ENCODE measurements around the gene NPR3.

NPR3 gene

GRCh38 chr5:32754284-32754683 is 43.2 kb downstream of the NPR3 start:
- no peak for DNase-seq (ENCODE audit: insufficient read length, low spot score)
- no peak for FAIRE-seq

- no peak for FAIRE-seq
- no peak for DNase-seq (ENCODE audit: insufficient read length, low spot score)
Measured at GRCh38 chr5:32760091-32760509, 49.0 kb downstream of the NPR3 start.

DNA sequence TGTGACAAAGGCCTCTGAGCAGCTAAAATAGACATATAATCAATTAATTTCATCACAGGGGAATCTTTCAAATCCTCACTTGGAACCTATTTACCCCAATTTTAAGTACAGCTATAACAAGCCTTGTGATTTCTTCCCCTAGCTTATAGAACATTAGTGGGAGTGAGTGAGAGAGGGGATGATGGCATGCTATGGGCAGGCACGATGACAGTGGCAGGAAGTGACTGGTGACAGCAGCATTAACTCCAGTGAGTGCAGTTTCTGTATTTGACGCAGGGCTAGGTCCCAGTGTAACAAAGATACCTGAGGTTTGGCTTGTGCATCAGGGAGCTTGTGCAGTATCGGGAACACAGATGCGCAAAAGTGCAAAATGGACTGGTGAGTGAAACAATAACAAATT is 54.1 kb downstream of the NPR3 start:
- no peak for FAIRE-seq
- no peak for DNase-seq (ENCODE audit: insufficient read length, low spot score)

DNA sequence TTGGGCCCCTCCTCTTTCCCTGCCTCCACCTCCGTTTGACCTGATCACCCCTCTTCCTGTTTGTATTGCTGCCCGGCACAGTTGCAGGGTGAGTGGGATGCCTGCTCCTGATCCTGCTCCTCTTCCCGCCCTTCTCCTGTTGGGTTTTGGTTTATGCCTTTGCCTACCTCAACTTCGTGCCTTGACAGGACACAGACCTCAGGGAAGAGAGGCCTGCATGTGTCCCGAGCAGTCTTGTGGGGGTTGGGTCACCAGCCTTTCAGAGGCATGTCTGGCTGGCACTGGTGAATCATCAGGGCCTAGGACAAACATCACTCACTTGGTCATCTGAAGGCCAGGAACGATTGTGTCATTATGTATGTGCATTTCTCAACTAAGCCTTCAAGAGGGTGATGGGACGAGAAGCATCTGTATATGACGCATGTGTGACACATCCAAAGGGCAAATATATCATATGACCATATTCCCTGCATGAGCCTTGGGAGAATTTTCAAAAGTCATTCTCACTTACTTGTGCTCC is 56.9 kb downstream of the NPR3 start:
- FAIRE-seq (no peak), DNase-seq (ENCODE audit: insufficient read length, low spot score) (no peak)

DNA sequence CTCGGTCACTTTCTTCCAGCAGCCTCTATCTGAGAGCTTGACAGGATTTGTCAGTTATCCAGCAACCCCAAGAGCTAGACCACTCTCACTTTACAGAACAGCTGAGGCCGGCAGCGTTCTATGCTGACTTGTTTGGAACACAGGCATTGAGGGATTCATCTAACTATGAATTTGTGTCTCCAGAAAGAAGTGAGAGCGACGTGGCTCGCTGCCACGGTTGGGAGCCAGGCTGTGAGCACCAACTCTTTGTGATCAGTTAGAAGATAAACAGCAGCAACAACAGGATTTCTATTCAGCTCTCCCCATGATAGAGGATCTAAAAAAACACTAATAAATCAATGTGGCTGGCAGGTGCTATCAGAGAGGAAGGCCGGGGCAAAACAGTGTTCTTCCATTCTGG is 58.6 kb downstream of the NPR3 start:
- no peak for FAIRE-seq

DNA sequence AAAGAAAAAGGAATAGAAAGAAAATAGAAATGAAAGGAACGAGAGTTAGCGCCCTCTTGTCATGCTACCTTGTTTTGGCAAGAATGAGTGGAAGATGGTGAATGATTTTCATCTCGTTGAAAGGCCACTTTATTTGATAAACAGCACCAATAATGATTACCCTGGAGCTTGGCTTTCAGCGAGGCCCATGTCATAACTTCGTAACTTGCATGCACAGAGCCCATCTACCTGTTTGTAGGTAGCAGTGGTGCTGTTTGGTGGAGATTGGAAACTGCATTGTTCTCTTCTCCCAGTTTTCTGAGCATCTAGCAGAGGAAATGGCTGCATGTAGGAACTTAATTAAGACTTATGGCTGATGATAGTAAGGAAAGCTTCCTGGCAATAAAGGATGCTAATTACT is 59.3 kb downstream of the NPR3 start:
- DNase-seq (ENCODE audit: insufficient read length, low spot score) (no peak), FAIRE-seq (no peak)

More for the DNA sequence above, 58.6 kb downstream of the NPR3 start:
- no peak for DNase-seq (ENCODE audit: insufficient read length, low spot score)

GRCh38 chr5:32771037-32771436 is 59.9 kb downstream of the NPR3 start:
- DNase-seq (ENCODE audit: insufficient read length, low spot score) (no peak), FAIRE-seq (no peak)

DNA sequence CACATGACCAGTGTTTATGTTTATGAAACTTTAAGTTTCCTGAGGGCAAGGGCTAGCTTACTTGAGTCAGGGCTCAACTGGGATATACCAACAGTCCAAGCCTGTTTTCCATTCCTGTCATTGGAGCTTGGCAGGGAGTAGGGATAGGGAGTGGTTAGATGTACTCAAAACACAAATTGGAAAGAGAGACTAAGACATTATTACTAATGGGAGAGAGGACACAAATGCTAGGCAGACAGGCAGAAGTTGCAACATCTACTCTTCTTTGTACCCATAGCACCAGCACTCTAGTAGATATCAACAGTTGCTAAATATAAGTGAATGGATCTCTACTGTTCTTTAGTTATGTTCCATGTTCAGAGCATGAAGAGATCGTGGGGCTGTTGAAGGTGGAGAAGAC is 62.8 kb downstream of the NPR3 start:
- FAIRE-seq (no peak), DNase-seq (ENCODE audit: insufficient read length, low spot score) (no peak)

GRCh38 chr5:32776200-32776599 is 65.1 kb downstream of the NPR3 start:
- DNase-seq (ENCODE audit: insufficient read length, low spot score) (no peak), FAIRE-seq (no peak)

DNA sequence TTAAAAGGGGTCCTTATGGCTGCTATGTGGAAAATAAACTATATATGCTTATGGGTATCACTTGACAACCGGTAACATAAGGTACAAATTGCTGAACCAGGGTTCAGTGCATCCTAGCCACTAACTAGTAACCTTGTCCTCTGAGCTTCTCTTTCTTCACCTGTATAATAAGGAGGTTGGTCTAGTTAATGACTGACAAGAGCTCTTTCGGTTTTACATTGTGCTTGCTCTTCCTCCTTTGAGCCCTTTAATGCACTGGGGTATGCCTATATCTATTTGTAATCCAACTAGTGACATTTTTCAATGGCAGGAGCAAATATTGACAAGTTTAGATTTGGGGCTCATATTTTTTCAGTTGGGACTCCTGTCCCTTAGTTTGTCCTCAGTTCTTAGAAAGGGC is 66.1 kb downstream of the NPR3 start:
- FAIRE-seq (no peak), DNase-seq (ENCODE audit: insufficient read length, low spot score) (no peak)

- DNase-seq (ENCODE audit: insufficient read length, low spot score) (no peak), FAIRE-seq (no peak)
Measured at GRCh38 chr5:32777733-32778132, 66.6 kb downstream of the NPR3 start.

DNA sequence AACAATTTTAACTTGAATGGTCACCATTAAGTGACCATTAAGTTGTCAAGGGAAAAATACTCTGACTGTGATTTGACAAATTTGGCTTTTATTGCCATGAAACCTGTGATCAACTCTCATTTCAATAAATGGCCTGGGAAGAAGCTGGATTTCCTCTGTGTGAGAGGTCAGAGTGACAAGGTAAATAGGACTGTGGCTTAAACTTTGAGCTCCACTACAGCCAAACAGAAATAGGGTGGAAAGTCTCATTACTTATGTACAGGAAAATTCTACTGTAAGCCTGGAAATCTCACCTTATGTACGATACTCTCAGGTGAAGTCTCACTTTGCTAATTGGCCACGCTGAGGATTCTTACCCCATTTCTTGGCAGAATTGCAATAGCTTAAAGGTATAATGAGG is 67.3 kb downstream of the NPR3 start:
- no peak for FAIRE-seq
- DNase-seq (ENCODE audit: insufficient read length, low spot score) = no peak

- DNase-seq (ENCODE audit: insufficient read length, low spot score) (no peak), FAIRE-seq (no peak)
Measured at GRCh38 chr5:32779754-32780415, 68.8 kb downstream of the NPR3 start.

GRCh38 chr5:32780508-32780919 is 69.4 kb downstream of the NPR3 start:
- DNase-seq (ENCODE audit: insufficient read length, low spot score) (no peak), FAIRE-seq (no peak)

GRCh38 chr5:32783661-32784060 is 72.5 kb downstream of the NPR3 start:
- DNase-seq (ENCODE audit: insufficient read length, low spot score) (no peak), FAIRE-seq (no peak)

DNA sequence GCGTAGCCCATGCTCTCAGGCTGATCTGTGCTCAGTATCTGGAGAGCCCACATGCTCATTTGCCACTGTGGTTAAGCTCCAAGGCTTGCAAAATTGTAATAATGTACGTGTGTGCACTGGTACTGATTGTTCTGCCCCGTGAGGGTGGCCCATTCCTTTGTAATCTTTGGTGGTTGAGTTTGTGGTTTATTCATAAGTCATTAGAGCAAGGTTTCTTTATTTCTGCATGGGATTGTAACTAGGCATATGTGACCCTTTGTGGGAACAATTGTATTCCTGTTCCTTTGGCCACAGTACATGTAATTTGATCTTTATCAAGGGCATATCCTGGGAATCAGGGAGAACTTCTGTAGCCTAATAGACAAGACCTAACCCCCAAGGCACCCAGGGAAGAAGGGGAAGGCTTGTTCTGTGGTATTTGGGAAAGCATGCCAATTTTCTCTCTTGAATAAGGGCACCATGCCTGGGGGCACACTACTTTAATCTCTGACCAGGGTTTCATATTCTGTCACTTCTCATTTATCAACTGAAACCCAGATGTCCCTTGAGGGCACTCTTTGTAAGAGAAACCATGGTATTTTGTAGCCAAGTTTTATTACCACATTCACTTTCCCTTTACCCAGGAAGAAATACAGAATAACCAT is 74.6 kb downstream of the NPR3 start:
- FAIRE-seq (no peak), DNase-seq (ENCODE audit: insufficient read length, low spot score) (no peak)

DNA sequence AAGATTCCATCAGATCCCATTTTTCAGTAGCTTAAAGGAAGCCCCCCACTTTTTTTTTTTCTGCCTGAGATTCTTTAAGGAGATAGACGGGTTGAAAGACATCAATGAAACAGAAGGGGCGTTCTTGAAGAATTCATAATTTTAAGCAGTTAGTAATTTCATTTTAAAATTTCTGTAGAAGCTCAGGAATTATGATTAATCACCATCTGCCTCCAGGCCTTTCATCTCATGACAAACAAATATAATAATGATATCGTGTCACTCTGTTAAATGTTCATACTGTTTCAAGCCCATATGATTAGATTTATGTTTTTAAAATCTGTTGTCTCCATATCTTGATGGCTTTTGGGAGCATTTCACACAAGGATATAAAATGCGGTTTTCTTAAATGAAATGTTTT is 75.2 kb downstream of the NPR3 start:
- FAIRE-seq = no peak
- no peak for DNase-seq (ENCODE audit: insufficient read length, low spot score)

DNA sequence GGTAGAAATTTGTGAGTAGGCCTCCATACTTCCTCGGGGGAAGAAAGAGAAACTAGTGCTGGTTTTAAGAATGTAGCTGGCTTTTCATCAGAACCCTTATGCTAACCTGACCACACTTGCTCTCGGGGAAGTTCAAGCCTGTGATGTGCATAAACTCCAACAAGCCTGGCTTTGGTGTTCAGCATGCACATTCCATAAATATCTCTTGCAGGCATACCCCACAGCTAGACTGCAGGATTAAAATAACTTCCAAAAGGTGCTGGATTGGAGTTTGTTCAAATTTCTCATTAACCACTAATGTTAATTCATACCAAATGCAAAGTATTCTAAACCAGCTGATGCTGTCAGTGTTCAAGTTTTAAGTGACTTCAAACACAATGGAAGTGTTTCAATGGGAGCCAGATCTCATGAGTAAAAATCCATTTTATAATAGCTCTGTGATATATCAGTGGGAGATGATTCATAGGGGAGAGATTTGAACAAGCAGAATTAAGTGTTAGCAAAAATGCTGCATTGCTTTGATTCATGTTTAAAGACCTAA is 79.4 kb downstream of the NPR3 start:
- DNase-seq (ENCODE audit: insufficient read length, low spot score) (no peak), FAIRE-seq (no peak)

GRCh38 chr5:32791536-32792243 is 80.6 kb downstream of the NPR3 start:
- no peak for DNase-seq (ENCODE audit: insufficient read length, low spot score)
- no peak for FAIRE-seq

GRCh38 chr5:32794086-32794485 is 83.0 kb downstream of the NPR3 start:
- FAIRE-seq (no peak), DNase-seq (ENCODE audit: insufficient read length, low spot score) (no peak)

GRCh38 chr5:32802764-32803163 is 91.6 kb downstream of the NPR3 start:
- DNase-seq (ENCODE audit: insufficient read length, low spot score) = no peak
- no peak for FAIRE-seq

DNA sequence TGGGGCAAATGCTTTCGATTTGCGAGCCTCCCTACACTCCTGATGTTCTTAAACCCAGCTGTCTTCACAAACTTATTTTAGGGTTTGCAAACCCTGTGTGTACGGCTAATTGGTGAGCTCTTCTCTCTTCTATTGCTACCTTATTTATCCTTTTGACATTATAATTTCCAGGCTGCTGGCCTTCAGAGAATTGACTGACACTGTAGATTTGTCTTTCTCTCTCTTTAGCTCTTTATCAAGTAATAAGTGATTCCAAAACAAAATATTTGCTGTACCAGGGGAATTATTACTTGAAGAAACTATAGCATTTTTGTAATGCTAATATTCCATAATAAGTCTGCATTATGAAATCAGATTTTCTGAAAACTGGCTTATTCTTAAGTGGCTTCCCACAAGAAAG is 92.5 kb downstream of the NPR3 start:
- no peak for DNase-seq (ENCODE audit: insufficient read length, low spot score)
- no peak for FAIRE-seq

All from GM19239 (cell line).